PC-9 (cell line): Measurements from ENCODE around the gene FJX1. TPM values are rescaled to one million over a fixed set of nuclear protein-coding genes. Genes with fewer than 3 reads are reported as not detected.
A peak's percentile ranks its signal among the peaks of the same experiment; 100 is the strongest.

Experiments
- BruUV-seq: library from RNA; stranded (reverse); fragments of 400-500 nt; replicated peaks from 2 replicates; lab custom pipeline; 2021; lab: Mats Ljungman, UMichigan
- CTCF ChIA-PET: fragments of 300-600 bp; sonication (Branson Sonifier 250); formaldehyde crosslinking; loops from one replicate; lab custom pipeline; 2022; ENCODE audit warnings: antibody characterized with exemption; lab: Charles Lee
- POLR2A ChIA-PET: fragments of 300-600 bp; sonication (Branson Sonifier 250); formaldehyde crosslinking; loops from one replicate; lab custom pipeline; 2022; ENCODE audit warnings: antibody characterized with exemption; ENCODE audit not compliant: unreplicated experiment; lab: Charles Lee
- DNase-seq, 2 experiments: peaks; one replicate each; pipeline versions ENCODE4 v3.0.0 to v3.0.0-alpha.2; 2015 to 2022; ENCODE audit warnings: mixed read lengths in 1 of 2
- H2AFZ ChIP-seq: fragments of 200-600 bp; sonication (generic); 2 replicates; pipeline ENCODE4 v1.8.1; 2017; ENCODE audit warnings: antibody characterized with exemption
- H3F3A ChIP-seq: fragments of 200-600 bp; sonication (generic); 2 replicates; pipeline ENCODE4 v1.8.1; 2017; ENCODE audit warnings: antibody characterized with exemption, mild to moderate bottlenecking, low read depth; ENCODE audit not compliant: insufficient read depth
- H3K27ac ChIP-seq: fragments of 200-600 bp; sonication (generic); 2 replicates; pipeline ENCODE4 v1.6.1; 2016; ENCODE audit warnings: mixed run types
- H3K27me3 ChIP-seq: fragments of 200-600 bp; sonication (generic); 2 replicates; pipeline ENCODE4 v1.6.1; 2016; ENCODE audit warnings: low read depth, mixed run types; ENCODE audit not compliant: insufficient read depth
- H3K36me3 ChIP-seq: fragments of 200-600 bp; sonication (generic); 2 replicates; pipeline ENCODE4 v1.6.1; 2016; ENCODE audit warnings: low read depth, mixed run types
- H3K4me1 ChIP-seq: fragments of 200-600 bp; sonication (generic); replicated peaks from 2 replicates; pipeline ENCODE4 v1.6.1; 2016; ENCODE audit warnings: mixed run types; ENCODE audit not compliant: insufficient read depth
- H3K4me2 ChIP-seq: fragments of 200-600 bp; sonication (generic); 2 replicates; pipeline ENCODE4 v1.6.1; 2017; ENCODE audit warnings: mixed run types
- H3K4me3 ChIP-seq: fragments of 200-600 bp; sonication (generic); 2 replicates; pipeline ENCODE4 v1.6.1; 2016; ENCODE audit warnings: mixed run types
- H3K79me2 ChIP-seq: fragments of 200-600 bp; sonication (generic); 2 replicates; pipeline ENCODE4 v1.6.1; 2017; ENCODE audit warnings: low read depth, mixed run types
- H3K9me2 ChIP-seq: fragments of 200-600 bp; sonication (generic); 2 replicates; pipeline ENCODE4 v1.8.1; 2017; ENCODE audit warnings: mild to moderate bottlenecking; ENCODE audit not compliant: insufficient read depth
- H3K9me3 ChIP-seq: fragments of 200-600 bp; sonication (generic); 2 replicates; pipeline ENCODE4 v1.8.1; 2016; ENCODE audit warnings: low read depth; ENCODE audit not compliant: insufficient read depth
- H4K20me1 ChIP-seq: fragments of 200-600 bp; sonication (generic); 2 replicates; pipeline ENCODE4 v1.8.1; 2017; ENCODE audit not compliant: insufficient read depth
- EZH2 ChIP-seq: fragments of 200-600 bp; sonication (generic); IDR thresholded peaks from 2 replicates; pipeline ENCODE4 v1.8.0; 2017; ENCODE audit warnings: antibody characterized with exemption, low read depth
- intact Hi-C: fragments of 100-400 bp; cut with micrococcal nuclease; formaldehyde crosslinking; loops from one replicate; pipeline ENCODE4 v1.10.0; 2022; ENCODE audit not compliant: unreplicated experiment
- total RNA-seq: library from RNA; stranded (reverse); gene quantifications from 2 replicates; pipeline ENCODE4 v1.2.3, GENCODE V29; 2021
- TF ChIP-seq, protein P1 (sequence below): fragments of 200-600 bp; sonication (generic); conservative IDR thresholded peaks from 2 replicates; pipeline ENCODE4 v1.6.1; 2017; ENCODE audit warnings: mixed run types, antibody characterized with exemption, mild to moderate bottlenecking, moderate library complexity

The FJX1 gene
- total RNA-seq, 1 experiment from 2014 or later: 14.8 TPM

DNA sequence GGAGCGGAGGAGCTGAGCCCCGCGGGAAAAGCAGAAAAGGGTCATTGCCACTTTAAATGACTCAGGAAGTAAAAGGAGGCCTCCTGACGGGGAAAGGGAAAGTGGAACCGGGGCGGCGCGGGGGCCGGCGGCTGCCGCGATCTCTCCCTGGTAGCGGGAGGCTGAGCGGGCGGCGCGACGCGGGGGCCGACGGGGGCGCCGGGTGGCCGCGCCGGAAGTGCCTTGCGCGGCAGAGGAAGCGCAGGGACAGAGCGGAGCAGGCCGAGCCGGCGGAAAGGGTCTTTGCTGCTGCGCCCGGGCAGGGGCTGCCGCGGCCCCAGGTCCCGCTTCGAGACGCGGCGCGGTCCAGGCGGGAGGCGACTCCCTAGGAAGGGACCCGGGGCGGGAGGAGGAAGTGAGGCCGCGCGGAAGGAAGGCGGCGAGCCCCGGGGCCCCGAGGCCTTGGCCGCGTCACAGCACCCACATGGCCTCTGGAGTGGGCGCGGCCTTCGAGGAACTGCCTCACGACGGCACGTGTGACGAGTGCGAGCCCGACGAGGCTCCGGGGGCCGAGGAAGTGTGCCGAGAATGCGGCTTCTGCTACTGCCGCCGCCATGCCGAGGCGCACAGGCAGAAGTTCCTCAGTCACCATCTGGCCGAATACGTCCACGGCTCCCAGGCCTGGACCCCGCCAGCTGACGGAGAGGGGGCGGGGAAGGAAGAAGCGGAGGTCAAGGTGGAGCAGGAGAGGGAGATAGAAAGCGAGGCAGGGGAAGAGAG lies 44.6 kb downstream of the FJX1 start, which contains the start of gene TRIM44:
TSS of gene TRIM44 (plus strand) at position 127 of the 759 bp plus-strand sequence. CDS start at position 464, 337 bp downstream.
- Histone ChIP-seq H4K20me1 (peaks cover 7% of the 10 kb centered on the region; the same call in 1 of the 2 replicates), H3F3A (peaks cover 13% of the 10 kb centered on the region), H3K9me3 (peaks cover 33% of the 10 kb centered on the region), H3K4me3 (peak within 1 kb of the TSS; percentile 88), H3K27ac (peak within 1 kb of the TSS; percentile 89), H3K4me1 (peaks cover 47% of the 10 kb centered on the region), H3K4me2 (peak within 1 kb of the TSS; percentile 87), H3K36me3 (peaks cover 21% of the 10 kb centered on the region), H3K27me3 (no peaks in the 10 kb centered on the region), H3K79me2 (peaks cover 49% of the 10 kb centered on the region), H2AFZ (peak within 1 kb of the TSS; percentile 92), H3K9me2 (no peaks in the 10 kb centered on the region)
- ChIA-PET POLR2A (no interaction called here), CTCF (interaction anchor here (0.6 to 0.8 kb wide), 2 partner anchors 394 to 713 kb away, joined by 3 to 4 read pairs; no protein-coding TSS in a partner anchor)
- no TSS peak for BruUV-seq
- peak; percentile 81 to 89 for DNase-seq
- no peak for TF ChIP-seq EZH2
- TF ChIP-seq, protein P1, sequence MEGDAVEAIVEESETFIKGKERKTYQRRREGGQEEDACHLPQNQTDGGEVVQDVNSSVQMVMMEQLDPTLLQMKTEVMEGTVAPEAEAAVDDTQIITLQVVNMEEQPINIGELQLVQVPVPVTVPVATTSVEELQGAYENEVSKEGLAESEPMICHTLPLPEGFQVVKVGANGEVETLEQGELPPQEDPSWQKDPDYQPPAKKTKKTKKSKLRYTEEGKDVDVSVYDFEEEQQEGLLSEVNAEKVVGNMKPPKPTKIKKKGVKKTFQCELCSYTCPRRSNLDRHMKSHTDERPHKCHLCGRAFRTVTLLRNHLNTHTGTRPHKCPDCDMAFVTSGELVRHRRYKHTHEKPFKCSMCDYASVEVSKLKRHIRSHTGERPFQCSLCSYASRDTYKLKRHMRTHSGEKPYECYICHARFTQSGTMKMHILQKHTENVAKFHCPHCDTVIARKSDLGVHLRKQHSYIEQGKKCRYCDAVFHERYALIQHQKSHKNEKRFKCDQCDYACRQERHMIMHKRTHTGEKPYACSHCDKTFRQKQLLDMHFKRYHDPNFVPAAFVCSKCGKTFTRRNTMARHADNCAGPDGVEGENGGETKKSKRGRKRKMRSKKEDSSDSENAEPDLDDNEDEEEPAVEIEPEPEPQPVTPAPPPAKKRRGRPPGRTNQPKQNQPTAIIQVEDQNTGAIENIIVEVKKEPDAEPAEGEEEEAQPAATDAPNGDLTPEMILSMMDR: no peak
- intact Hi-C loops: loop anchor here (1.0 to 5.0 kb wide), 5 partner anchors 41 to 486 kb away; no protein-coding TSS in a partner anchor

GRCh38 chr11:35663408-35663702 lies 45.1 kb downstream of the FJX1 start:
- H3K9me3 ChIP-seq: peaks cover 33% of the 10 kb centered on the region
- intact Hi-C loops: loop anchor here (2.0 to 5.0 kb wide), 3 partner anchors 134 to 485 kb away; no protein-coding TSS in a partner anchor
- H4K20me1 ChIP-seq: peaks cover 12% of the 10 kb centered on the region
- ChIA-PET CTCF (no interaction called here), POLR2A (no interaction called here)
- H3K9me2 ChIP-seq: no peaks in the 10 kb centered on the region
- peak overlapping the region; percentile 89 for H3K27ac ChIP-seq
- TF ChIP-seq, protein P1: no peak
- no peak for TF ChIP-seq EZH2
- peaks cover 54% of the 10 kb centered on the region for H3K79me2 ChIP-seq
- H3K27me3 ChIP-seq: no peaks in the 10 kb centered on the region
- peak overlapping the region; percentile 92 for H2AFZ ChIP-seq
- H3K4me3 ChIP-seq: peak overlapping the region; percentile 88
- H3K4me2 ChIP-seq: peak overlapping the region; percentile 87
- H3K4me1 ChIP-seq: peaks cover 47% of the 10 kb centered on the region
- DNase-seq: no peak
- peaks cover 24% of the 10 kb centered on the region for H3K36me3 ChIP-seq
- BruUV-seq: no TSS peak
- H3F3A ChIP-seq: peaks cover 13% of the 10 kb centered on the region

- no TSS peak for BruUV-seq
- no peak for DNase-seq
- Histone ChIP-seq H3K36me3 (peaks cover 31% of the 10 kb centered on the region), H3K4me3 (peak overlapping the region; percentile 88), H3F3A (peaks cover 15% of the 10 kb centered on the region), H3K9me3 (peaks cover 33% of the 10 kb centered on the region), H3K4me2 (peak overlapping the region; percentile 87), H3K4me1 (peaks cover 47% of the 10 kb centered on the region), H4K20me1 (peaks cover 23% of the 10 kb centered on the region), H2AFZ (no peak overlapping the region), H3K27ac (no peak overlapping the region), H3K79me2 (peaks cover 70% of the 10 kb centered on the region), H3K9me2 (no peaks in the 10 kb centered on the region), H3K27me3 (no peaks in the 10 kb centered on the region)
- CTCF ChIA-PET: no interaction called here
- POLR2A ChIA-PET: no interaction called here
- intact Hi-C loops: loop anchor here (5.0 kb wide), 2 partner anchors 132 to 178 kb away; no protein-coding TSS in a partner anchor
- no peak for TF ChIP-seq EZH2
- TF ChIP-seq, protein P1: no peak
Observed at GRCh38 chr11:35664977-35665441, 46.7 kb downstream of the FJX1 start.
